ENCODE results near the gene TENM4. TPM values are rescaled to one million over a fixed set of nuclear protein-coding genes. Genes with fewer than 3 reads are reported as not detected.

Gene TENM4
- total RNA-seq, 2 donors from 2014 or later = 2.6 to 6.8 TPM

DNA sequence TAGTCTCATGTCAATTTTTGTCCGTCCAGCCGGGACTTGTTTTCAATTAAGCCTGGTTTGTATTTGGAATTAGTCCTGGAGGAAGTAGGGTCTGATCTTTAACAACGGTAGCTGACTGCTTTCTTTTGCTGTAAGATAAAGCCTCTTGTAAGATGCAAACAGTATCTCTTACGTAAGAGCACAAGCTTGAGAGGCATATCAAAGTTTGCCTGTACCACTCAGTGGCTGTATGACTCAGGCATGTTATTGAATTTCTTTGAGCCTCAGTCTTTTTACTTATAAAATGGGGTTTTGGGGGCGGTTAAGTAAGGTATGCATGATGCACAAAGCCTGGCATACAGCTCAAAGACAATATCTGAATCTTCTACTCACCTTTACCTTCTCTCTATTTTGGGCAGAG, 667.8 kb downstream of the TENM4 start:
- Histone ChIP-seq H3K36me3 (no peaks in the 10 kb centered on the region), H3K4me1 (replicated peaks) (no peaks in the 10 kb centered on the region), H3K9me3 (no peaks in the 10 kb centered on the region), H3K4me3 (no peak overlapping the region), H3K27ac (no peak overlapping the region), H3K27me3 (replicated peaks; ENCODE audit: insufficient read depth) (no peaks in the 10 kb centered on the region)
- TF ChIP-seq CTCF (IDR thresholded peaks at IDR 0.05) (no peak), POLR2AphosphoS5 (IDR thresholded peaks at IDR 0.05) (no peak), POLR2A (IDR thresholded peaks at IDR 0.05) (no peak)
- intact Hi-C loops (cut with DNase I) = no loop called here
- 65% methylated on average over 5 of the region's 5 CpGs for WGBS
- no peak for DNase-seq (ENCODE audit: low spot score)

DNA sequence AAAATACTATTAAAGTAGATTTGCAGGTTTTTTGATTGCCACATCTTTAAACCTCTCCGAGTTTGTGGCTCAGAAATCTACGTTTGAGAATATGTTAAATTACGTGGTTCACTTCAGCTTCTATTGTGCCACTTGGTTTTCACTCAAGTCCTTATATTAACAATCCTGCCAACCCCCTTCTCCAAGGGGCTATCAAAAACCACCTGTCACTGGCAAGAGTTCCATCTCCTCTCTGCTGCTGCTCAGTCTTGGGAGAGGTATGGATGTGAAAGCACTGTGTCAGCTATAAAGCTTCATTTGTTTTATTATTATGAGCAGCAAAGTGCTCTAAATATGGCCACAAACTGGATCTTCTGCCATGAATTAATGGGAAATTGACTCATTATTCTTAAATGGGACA, 668.6 kb downstream of the TENM4 start:
- intact Hi-C loops (cut with DNase I) = no loop called here
- TF ChIP-seq CTCF (IDR thresholded peaks at IDR 0.05) (no peak), POLR2AphosphoS5 (IDR thresholded peaks at IDR 0.05) (no peak), POLR2A (IDR thresholded peaks at IDR 0.05) (no peak)
- no peaks in the 10 kb centered on the region for H3K27me3 ChIP-seq (replicated peaks; ENCODE audit: insufficient read depth)

DNA sequence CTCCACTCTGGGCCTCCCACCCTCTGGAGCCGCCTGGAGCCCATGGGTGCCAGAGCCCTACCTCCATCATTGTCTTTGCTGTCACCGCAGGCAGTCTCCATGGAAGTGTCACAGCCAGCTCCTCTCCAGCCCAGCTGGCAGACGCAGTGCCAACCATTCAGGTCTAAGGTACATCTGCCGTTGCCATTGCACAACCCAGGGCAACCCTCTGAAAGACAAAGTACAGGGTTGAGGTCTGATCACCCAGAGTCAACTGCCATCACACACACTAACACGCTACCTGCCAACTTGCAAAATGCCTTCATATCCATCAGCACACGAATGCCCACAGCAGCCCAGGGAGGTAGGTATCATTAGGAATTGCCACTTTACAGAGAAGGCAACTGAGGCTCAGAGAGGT, 669.9 kb downstream of the TENM4 start:
- no peak for DNase-seq (ENCODE audit: low spot score)
- Histone ChIP-seq H3K27ac (no peak overlapping the region), H3K9me3 (no peaks in the 10 kb centered on the region), H3K4me3 (no peak overlapping the region), H3K4me1 (replicated peaks) (no peaks in the 10 kb centered on the region), H3K27me3 (replicated peaks; ENCODE audit: insufficient read depth) (no peaks in the 10 kb centered on the region), H3K36me3 (no peaks in the 10 kb centered on the region)
- WGBS = 98% methylated on average over 6 of the region's 6 CpGs
- TF ChIP-seq CTCF (IDR thresholded peaks at IDR 0.05) (no peak), POLR2A (IDR thresholded peaks at IDR 0.05) (no peak), POLR2AphosphoS5 (IDR thresholded peaks at IDR 0.05) (no peak)
- intact Hi-C loops (cut with DNase I) = no loop called here

More for the DNA sequence above, 668.6 kb downstream of the TENM4 start:
- Histone ChIP-seq H3K27ac (no peak overlapping the region), H3K9me3 (no peaks in the 10 kb centered on the region), H3K4me1 (replicated peaks) (no peaks in the 10 kb centered on the region), H3K36me3 (no peaks in the 10 kb centered on the region), H3K4me3 (no peak overlapping the region)
- 94% methylated on average over 3 of the region's 3 CpGs for WGBS
- DNase-seq (ENCODE audit: low spot score) = no peak

GRCh38 chr11:78768971-78769370, 671.9 kb downstream of the TENM4 start:
- Histone ChIP-seq H3K27ac (no peak overlapping the region), H3K9me3 (no peaks in the 10 kb centered on the region), H3K27me3 (replicated peaks; ENCODE audit: insufficient read depth) (no peaks in the 10 kb centered on the region), H3K36me3 (no peaks in the 10 kb centered on the region), H3K4me1 (replicated peaks) (no peaks in the 10 kb centered on the region), H3K4me3 (no peak overlapping the region)
- intact Hi-C loops (cut with DNase I) = no loop called here
- TF ChIP-seq POLR2A (IDR thresholded peaks at IDR 0.05) = no peak
- TF ChIP-seq POLR2AphosphoS5 (IDR thresholded peaks at IDR 0.05) = no peak
- no peak for TF ChIP-seq CTCF (IDR thresholded peaks at IDR 0.05)
- no peak for DNase-seq (ENCODE audit: low spot score)
- WGBS = 93% methylated on average over 5 of the region's 5 CpGs

GRCh38 chr11:78768345-78768744, 672.5 kb downstream of the TENM4 start:
- TF ChIP-seq CTCF (IDR thresholded peaks at IDR 0.05) (no peak), POLR2A (IDR thresholded peaks at IDR 0.05) (no peak), POLR2AphosphoS5 (IDR thresholded peaks at IDR 0.05) (no peak)
- Histone ChIP-seq H3K36me3 (no peaks in the 10 kb centered on the region), H3K27me3 (replicated peaks; ENCODE audit: insufficient read depth) (no peaks in the 10 kb centered on the region), H3K4me1 (replicated peaks) (no peaks in the 10 kb centered on the region), H3K27ac (no peak overlapping the region), H3K9me3 (no peaks in the 10 kb centered on the region), H3K4me3 (no peak overlapping the region)
- 96% methylated on average over 3 of the region's 3 CpGs for WGBS
- no peak for DNase-seq (ENCODE audit: low spot score)
- intact Hi-C loops (cut with DNase I) = no loop called here
